GM21381 (cell line): Measurements from ENCODE around the gene AFF3.

Experiments
- ATAC-seq: cut with Tn5 transposase; IDR thresholded peaks from one replicate; pipeline ENCODE4 v1.9.1; 2021; ENCODE audit warnings: mild to moderate bottlenecking, moderate library complexity; ENCODE audit not compliant: unreplicated experiment

Gene AFF3

DNA sequence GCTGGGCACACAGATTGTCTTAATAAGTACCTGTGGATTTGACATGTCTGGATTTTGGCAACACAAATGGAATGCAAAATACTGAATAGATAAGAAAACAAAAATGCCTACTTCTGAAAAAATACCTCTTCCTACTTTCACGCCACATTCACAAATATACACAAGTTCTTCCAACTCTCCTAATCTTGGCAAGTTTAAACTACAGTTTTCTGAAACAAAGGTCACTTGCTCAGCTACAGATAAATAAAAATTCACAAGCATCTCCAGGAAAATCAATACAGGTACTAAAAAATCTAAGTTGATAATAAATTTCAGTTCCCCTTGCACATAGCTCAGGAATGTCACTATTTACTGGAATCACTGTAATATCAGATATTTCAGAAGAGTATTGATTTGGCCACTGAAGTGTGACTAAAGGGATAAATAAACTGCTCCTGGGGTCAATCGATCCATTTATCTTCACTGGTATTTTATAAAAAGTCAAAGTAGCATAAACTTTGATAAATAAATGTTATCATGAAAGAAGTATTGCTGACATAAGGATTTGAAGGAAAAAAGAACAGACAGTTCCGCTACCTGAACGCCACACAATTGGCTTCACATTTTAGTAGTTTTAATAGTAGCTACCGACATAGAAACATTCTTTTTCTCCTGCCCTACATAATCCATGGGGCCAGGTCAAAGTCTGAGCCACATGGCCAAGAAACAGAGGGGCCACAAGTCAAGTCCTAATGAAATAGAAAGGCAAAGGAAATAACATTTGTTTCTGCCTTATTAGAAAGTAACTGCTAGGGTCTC is 243.1 kb downstream of the AFF3 start:
- no peak for ATAC-seq

DNA sequence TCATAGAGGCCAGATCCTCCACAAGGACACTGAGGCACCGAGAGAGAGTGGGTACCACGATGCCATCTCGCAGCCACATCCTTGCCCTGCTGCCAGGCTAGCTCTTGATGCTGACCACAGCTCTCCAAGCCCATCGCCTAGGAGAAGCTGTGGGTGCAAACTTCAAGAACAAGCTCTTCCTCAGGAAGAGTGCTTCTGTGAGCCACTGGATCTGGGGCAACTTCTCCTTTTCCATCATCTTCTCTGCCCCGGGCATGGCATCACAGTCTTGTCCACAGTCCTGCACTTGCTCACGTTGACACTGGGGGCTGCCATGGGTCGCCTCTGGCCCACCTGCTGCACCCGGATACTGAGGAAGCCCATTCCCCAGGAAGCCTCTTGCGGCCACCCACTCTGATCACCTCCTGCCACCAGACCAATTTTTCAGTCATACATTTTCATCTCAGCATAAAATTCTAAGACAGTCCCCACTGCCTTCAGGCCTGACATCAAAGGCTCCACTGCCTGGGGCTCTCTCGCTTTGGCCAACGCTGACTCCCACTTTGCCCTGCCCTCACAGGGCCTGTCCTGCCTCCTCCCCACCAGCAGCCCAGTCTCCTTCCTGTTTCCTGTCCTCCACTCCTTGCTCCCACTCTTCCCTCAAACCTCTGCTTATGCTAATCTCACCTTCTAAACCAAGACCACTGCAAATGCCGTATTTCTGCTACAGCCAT is 243.9 kb downstream of the AFF3 start:
- ATAC-seq, result no peak

GRCh38 chr2:99891428-99891780 is 251.0 kb downstream of the AFF3 start:
- ATAC-seq, result no peak

DNA sequence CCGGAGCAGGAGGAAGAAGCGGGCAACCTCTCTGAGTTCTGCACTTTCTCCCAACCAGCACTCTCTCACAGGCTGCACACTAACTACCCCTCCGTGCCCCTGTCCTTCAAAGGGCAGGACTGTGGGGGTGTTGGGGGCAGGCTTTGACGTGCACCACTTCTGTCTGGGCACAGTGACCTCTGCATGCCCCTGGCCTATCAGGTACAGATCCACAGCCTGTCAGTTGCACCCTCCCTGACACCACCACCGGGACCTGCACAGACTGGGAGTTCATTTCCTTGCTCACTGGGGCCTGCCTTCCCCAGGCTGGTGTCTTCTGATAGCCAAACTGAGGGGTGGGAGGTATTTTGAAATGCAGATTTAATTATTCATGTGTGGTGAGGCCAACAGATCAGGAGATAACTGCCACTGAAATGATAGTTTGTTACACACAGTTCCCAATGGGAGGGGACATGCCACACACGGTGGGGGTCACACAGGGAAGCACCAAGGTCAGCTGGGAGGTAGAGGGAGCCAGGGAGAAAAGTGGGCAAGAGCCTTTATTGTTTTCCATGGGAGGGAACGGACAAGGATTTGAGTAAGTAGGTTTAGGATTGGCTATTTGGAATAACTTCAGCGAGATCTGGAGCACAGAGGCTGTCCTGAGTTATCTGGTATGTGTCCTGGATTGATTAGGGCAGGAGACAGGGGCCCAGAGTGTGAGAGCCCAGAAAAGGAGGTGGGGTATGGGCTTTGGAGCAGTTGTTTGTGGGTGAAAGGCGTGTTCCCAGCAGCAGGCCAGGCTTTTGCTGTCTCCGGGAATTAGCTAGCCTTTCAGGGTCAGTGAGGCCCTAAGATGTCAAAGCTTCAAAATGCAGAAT is 251.6 kb downstream of the AFF3 start:
- no peak for ATAC-seq

DNA sequence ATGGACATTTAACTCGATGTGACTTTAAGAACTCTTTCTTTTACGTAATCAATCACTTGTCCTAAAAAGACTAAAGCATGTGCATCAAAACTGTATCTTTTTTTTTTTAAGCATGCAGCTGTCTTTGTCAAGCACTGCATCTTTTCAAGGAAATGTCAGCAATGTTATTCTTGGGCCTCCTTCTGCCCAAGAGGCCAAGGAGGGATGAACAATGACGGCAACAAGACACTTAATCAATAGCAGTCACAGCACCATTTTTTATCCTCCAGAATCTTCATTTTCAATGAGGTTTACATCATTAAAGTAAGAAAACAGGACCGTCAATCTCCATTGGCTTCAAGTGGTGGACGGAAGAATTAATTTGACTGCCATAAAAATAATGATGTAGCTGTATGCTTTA is 253.8 kb downstream of the AFF3 start:
- ATAC-seq, result no peak

DNA sequence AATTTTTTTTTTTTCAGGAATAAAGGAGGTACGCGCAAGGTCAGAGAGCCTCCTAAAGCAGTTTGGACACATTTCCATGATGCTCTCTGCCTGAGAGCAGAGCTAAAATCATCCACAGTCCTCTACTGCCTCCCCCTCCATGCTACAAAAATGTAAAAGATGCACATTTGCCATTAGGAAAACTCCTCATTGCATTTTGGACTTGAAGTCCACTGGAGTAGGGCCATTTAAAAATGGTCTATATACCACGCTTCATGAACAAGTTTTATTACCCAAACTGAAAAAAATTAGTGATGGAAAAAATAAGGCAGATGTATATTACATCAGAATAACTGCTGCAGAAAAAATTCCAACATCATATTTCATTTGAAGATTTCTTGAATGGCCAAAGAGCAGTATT is 256.0 kb downstream of the AFF3 start:
- ATAC-seq, result no peak

DNA sequence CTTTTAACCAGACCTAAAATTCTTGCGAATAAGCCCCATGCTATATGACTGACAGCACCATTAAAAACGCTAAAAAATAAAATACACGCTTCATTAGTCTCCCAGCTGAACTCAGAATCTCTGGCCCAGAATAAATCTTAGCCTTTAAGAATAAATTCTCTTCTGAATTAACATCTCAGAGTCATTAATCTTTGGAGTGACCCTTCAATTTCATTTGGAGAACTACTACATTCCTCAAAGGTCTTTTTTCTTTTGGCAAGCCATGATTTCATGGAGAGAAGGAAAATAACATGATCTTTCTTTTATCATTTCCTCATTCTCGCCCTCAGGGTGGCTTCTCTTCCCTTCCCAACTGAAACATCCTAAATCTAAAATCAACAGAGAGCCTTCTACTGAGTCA is 259.0 kb downstream of the AFF3 start:
- ATAC-seq, result no peak

DNA sequence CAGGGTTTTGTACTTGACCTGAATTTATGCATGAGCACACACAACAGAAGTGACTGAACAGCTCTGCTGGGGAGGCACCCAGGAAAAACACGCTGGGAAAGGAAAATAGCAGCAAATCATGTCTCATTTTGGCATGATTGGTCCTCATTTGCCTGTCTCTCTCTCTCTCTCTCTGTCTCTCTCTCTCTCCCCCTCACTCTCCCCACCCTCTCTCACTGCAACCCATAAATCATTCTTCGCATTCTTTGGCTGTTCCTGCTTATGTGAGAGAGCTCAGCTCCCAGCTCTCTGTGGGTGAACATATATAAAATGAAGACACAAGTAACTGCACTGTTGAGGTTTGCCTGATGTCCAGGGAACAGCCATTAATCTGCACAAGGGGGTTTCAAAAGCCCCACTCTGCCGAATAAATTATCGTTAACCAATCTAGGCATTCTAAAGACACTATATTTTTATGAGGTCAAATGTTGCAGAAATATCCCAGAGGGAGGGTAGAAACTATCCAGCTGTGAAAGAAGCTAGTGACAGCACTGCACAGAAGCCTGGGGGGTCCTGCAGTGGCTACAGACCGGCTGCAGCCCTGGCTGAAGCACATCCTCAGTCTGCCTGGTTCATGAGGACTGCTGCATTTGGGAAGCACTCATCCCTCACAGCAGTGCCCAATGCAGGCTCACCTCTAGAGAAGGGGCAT is 260.3 kb downstream of the AFF3 start:
- no peak for ATAC-seq

DNA sequence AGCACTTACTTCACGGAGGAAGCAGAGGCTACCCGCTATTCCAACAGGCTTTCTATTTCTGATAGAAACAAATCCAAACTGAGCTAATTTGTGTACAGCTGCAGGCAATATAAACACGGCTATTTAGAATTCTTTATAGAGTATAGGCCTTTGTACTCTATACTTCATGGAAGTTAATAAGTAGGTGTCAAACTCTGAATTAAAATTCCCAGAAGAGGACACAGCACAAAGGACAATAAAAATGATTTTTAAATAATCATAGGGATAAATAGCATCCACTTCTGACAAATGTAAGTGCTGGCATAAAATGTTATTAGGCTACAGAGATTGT is 261.5 kb downstream of the AFF3 start:
- ATAC-seq, result no peak

DNA sequence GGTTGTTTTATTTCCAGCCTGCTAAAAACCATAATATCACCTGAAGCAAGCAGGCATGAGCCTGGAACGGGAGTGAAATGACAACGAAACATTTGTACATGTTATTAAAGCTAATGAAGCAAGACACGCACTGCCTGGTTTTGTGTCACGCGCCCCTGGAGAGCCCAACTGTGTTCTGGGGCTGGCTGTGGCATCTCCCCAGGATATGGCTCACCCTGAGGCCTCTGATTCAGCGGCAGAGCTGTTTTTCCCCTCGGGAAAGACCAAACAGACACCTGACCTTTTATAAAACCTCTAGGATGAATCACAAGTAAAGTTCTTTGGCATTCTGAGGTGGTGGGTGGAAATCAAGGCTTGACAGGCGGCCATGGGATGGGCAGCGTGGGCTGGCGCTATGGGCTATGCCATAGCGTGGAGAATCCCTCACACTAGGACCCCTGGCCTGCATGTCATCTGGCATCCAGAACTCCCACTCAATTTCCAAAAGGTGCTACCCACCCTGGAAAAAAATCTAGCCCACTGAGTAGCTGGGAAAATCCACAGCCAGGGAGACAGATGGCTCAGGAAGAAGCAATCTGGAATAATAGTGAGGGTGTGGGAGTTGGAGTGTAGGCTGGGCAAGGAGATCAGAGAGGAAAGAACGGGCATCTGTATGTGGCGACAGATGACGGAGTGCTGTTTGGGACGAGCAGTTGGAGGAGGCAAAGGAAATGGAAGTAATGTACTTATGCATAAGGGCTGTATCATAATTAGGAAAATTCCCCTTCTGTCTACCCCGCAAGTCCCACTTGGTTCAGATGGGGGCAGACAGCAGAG is 262.0 kb downstream of the AFF3 start:
- no peak for ATAC-seq

DNA sequence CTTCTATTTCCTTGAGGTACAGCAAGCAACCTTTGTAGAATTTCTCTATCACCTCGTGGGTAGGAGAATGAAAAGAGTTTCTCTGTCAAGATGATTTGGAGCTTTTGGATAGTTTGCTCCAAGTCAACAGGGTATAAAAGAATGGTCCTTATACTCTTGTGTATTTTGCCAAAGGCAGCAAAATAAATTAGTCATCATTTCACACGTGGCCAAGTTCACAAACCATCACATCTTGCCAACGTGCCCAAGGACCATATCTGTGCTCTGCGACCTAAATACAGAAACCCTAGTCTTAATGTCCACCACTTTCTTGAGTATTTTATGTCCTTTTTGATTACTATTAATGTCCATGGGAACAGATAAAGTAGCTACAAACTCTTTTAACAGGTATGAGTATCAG is 262.9 kb downstream of the AFF3 start:
- no peak for ATAC-seq

DNA sequence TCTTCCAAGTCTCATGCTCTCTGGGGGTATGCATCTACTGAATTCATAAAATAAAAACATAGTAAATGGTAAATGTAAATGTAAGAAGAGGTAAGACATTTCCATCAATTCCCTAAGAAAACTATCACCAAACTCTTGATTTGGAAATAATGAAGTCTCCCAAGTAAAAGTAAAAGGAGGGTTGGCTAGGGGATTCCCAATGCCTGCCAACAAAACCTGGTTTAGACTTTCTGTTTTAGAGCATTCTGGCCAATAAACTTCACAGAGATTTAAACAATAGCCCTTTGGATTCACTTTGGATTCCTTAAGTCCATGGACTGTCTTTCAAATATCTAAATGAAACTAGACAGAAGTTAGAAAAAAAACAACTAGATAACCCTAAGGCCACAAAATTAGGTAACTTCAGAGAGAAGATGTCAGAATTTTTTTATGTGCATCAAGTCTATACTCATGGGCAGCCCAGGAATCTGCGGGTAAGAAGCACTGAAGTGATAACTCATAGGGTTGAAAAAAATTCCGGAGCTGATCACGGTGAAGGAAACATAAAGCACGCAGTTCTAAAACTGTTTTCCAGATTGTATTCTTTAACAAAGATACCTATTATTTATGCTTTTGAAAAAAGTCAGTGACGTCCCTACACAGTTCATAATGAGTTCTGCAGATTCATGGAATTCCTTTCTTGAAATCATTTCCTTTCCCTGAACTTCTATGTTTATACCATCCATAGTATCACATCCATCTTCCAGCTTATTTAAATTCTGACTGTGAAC is 263.6 kb downstream of the AFF3 start:
- ATAC-seq, result no peak

- no peak for ATAC-seq
These were observed 264.4 kb downstream of the AFF3 start for GRCh38 chr2:99877963-99878362.

GRCh38 chr2:99876956-99877355 is 265.4 kb downstream of the AFF3 start:
- no peak for ATAC-seq

DNA sequence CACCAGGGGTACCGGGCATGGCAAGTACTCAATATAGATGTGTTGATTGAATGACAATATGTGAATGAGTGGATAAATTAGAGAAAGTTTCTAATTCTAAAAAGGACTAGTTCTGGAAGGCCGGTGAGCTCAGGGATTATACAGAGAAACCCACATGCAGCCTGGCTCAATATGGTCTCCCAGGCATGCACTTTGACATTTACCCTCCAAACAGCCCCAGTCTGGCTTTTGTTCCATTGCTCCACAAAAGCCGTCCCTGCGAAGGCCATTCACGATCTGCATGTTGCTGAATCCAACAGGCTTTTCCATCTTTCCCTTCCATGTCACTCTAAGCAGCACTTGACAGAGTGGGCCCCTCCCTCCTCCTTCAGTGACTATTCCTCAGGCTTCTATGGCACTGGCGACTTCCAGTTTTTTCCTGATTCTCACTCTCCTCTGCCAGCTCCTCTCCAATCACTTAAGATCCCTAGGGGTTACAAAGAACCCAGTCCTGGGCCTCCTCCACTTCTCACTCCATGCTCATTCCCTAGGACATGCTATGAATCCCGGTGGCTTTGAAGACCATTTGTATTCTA is 266.7 kb downstream of the AFF3 start:
- ATAC-seq, result no peak

DNA sequence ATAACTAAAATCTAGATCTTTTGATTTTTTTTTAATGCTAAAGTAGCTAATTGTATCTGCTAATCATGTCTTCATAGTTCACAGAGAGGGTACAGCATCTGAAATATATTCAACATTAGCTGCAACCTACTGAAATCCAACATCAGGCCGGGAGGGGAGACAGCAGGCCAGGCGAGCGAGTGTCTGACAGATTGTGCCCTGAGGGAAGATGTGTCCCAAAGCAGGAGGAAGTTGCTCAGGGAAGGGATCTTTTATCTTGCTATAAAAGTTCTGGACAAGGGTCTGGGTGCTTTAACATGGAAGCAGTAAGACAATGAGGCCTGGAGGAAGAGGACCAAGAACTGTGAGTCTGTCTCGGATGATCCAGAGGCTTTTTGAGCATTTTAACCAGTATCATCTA is 274.1 kb downstream of the AFF3 start:
- ATAC-seq, result no peak

DNA sequence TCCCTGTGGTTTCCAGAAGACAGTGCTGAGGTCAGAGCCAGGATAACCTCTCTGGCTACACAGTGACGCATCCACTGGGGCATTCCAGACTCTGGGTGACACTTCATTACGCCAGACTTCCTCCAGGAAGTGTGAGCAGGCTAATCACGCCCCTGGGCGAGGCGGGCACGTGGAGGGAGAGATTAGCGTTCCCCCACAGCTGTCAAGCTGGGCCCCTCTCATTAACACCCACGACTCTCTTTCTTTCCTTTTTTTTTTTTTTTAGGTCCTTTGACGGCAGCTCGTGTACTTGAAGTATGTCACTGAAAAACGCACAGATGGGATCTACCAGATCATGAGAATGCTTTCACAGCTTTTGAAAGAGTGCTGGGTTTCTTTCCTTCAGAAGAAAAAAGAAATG is 274.6 kb downstream of the AFF3 start:
- no peak for ATAC-seq

DNA sequence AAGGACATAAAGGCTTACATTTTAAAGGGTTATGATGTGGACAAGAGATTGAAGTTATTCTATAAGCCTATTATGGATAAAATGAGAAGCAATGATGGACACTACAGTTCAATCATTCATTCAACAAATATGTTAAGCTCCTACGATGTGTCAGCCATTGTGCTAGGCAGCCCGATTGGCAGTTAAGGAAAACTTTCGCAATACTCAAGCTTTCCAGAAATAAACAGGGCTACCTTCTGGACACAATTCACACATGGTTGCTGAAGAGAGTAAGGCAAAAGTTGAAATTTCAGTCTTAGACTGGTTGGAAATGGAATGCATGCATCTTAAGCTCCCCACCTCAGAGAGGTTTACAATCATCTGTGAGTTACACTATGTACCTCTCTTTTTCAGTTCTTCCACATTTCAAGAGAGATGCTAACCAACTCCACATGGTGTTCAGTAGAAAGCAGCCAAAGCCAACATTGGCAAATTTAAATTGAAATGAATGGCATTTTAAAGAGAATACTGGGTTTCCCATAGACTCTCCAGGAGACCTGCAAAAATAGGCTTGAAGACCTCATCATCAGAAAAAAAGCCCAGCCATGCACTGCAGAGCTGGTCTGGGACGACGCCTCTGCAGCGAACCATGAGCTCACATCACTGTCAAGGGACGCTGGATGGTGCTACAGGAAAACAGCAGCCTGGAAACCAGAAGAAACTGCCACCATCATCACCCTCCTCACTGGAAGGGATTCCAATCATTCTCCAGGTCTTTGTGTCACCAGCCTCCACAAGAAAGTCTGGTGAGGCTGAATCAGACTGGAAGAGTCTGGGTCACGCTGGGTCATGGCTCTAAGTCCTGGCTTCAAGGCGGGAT is 276.3 kb downstream of the AFF3 start:
- ATAC-seq, result no peak
